Loucy (cell line): ENCODE data around the gene FAM186B.

Experiments
- CTCF ChIP-seq: fragments of 200-600 bp; sonication (generic); conservative IDR thresholded peaks from 2 replicates; pipeline ENCODE4 v1.5.1; 2014; ENCODE audit warnings: mild to moderate bottlenecking, antibody characterized with exemption, low read length
- EZH2phosphoT487 ChIP-seq: fragments of 200-600 bp; IDR thresholded peaks from 2 replicates; pipeline ENCODE4 v1.6.1; 2018; ENCODE audit warnings: antibody characterized with exemption, mild to moderate bottlenecking, moderate library complexity, borderline replicate concordance

- TF ChIP-seq EZH2phosphoT487 (no peak), CTCF (peak; percentile 87)
Measured at GRCh38 chr12:49580572-49581535, 24.6 kb downstream of the FAM186B start.
